BLaER1 (cell line): ENCODE results near the gene RIMKLB.

Source experiments
- H3K27ac ChIP-seq: shearing (Covaris generic); formaldehyde crosslinking; 2 replicates; pipeline ENCODE4 v1.8.1; 2022
- H3K27me3 ChIP-seq: shearing (Covaris generic); formaldehyde crosslinking; 2 replicates; pipeline ENCODE4 v1.8.1; 2022
- H3K36me3 ChIP-seq: shearing (Covaris generic); formaldehyde crosslinking; 2 replicates; pipeline ENCODE4 v1.8.1; 2022
- H3K4me1 ChIP-seq: shearing (Covaris generic); formaldehyde crosslinking; 2 replicates; pipeline ENCODE4 v1.8.1; 2022
- H3K4me2 ChIP-seq: shearing (Covaris generic); formaldehyde crosslinking; 2 replicates; pipeline ENCODE4 v1.8.1; 2022
- H3K4me3 ChIP-seq: shearing (Covaris generic); formaldehyde crosslinking; 2 replicates; pipeline ENCODE4 v1.8.1; 2022
- H3K9ac ChIP-seq: shearing (Covaris generic); formaldehyde crosslinking; 2 replicates; pipeline ENCODE4 v1.8.1; 2022
- H3K9me3 ChIP-seq: shearing (Covaris generic); formaldehyde crosslinking; 2 replicates; pipeline ENCODE4 v1.8.1; 2022
- H4K20me1 ChIP-seq: shearing (Covaris generic); formaldehyde crosslinking; 2 replicates; pipeline ENCODE4 v1.8.1; 2022
- Cebpa-rat ChIP-seq: shearing (Covaris generic); IDR thresholded peaks from 2 replicates; pipeline ENCODE4 v1.8.1; 2022

Gene RIMKLB

DNA sequence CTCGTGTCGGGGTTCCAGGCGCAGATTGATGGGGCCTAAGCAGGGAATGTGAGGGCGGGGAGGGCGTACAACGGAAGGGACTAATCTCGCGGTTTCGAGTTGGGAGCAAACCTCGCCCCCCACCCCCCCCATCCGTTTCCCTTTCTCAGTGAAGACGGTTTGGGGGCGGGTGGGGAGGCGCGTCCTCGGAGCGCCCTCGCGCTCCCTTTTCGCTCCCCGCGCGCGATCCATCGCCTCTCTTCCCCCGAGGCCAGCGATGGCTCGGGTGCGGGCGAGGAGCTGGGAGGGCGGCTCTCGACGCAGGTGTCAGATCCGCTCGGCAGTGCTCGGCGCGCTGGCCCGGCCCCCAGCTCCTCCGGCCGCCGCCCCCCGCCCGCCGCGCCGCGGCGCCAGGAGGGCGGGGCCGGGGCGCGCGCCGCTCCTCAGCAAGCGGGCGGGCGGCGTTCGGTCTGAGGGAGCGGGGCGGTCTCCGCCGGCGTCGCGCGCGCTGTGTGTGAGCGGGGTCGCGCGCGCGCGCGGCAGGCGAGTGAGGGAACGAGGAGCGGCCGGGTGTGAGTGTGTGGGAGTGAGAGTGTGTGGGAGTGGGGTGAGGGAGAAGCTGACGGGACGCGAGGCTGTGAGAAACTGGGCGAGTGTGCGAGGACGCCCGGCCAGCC lies at the start of gene RIMKLB:
Gene RIMKLB, plus strand, starts transcription at position 516 of the 656 bp plus-strand sequence. CDS start 15,876 bp downstream, outside the sequence.
- Histone ChIP-seq H3K4me3 (peak within 1 kb of the TSS; percentile 96), H3K27ac (peak within 1 kb of the TSS; percentile 94)
- TF ChIP-seq Cebpa-rat: no peak

GRCh38 chr12:8648576-8649205 lies 49.1 kb upstream of the RIMKLB start:
- Histone ChIP-seq H3K4me3 (no peak overlapping the region), H3K9ac (no peak overlapping the region), H3K4me1 (peaks cover 37% of the 10 kb centered on the region), H3K4me2 (peak overlapping the region; percentile 49), H3K27ac (no peak overlapping the region), H3K27me3 (no peaks in the 10 kb centered on the region), H3K9me3 (no peaks in the 10 kb centered on the region), H3K36me3 (no peaks in the 10 kb centered on the region), H4K20me1 (no peaks in the 10 kb centered on the region)
- TF ChIP-seq Cebpa-rat: no peak

More for the DNA sequence above, at the start of gene RIMKLB:
- no peaks in the 10 kb centered on the region for H3K27me3 ChIP-seq
- H3K4me2 ChIP-seq: peak within 1 kb of the TSS; percentile 92
- peaks cover 43% of the 10 kb centered on the region for H4K20me1 ChIP-seq
- peaks cover 74% of the 10 kb centered on the region for H3K4me1 ChIP-seq
- H3K36me3 ChIP-seq: peaks cover 9% of the 10 kb centered on the region; the same call in 1 of the 2 replicates
- H3K9me3 ChIP-seq: no peaks in the 10 kb centered on the region
- peak within 1 kb of the TSS; percentile 93 for H3K9ac ChIP-seq

- Histone ChIP-seq H3K27ac (no peak overlapping the region), H3K4me1 (no peaks in the 10 kb centered on the region), H3K27me3 (no peaks in the 10 kb centered on the region), H3K4me3 (no peak overlapping the region), H4K20me1 (no peaks in the 10 kb centered on the region), H3K9me3 (no peaks in the 10 kb centered on the region), H3K4me2 (no peak overlapping the region), H3K36me3 (no peaks in the 10 kb centered on the region), H3K9ac (no peak overlapping the region)
- TF ChIP-seq Cebpa-rat: no peak
These were observed 42.4 kb upstream of the RIMKLB start for GRCh38 chr12:8655421-8655820.

GRCh38 chr12:8658346-8658745 lies 39.4 kb upstream of the RIMKLB start:
- no peak overlapping the region for H3K4me2 ChIP-seq
- H3K9me3 ChIP-seq: no peaks in the 10 kb centered on the region
- TF ChIP-seq Cebpa-rat: no peak
- H3K27me3 ChIP-seq: no peaks in the 10 kb centered on the region
- no peaks in the 10 kb centered on the region for H3K4me1 ChIP-seq
- no peak overlapping the region for H3K27ac ChIP-seq
- H3K36me3 ChIP-seq: no peaks in the 10 kb centered on the region
- no peak overlapping the region for H3K4me3 ChIP-seq
- H4K20me1 ChIP-seq: no peaks in the 10 kb centered on the region
- H3K9ac ChIP-seq: no peak overlapping the region

DNA sequence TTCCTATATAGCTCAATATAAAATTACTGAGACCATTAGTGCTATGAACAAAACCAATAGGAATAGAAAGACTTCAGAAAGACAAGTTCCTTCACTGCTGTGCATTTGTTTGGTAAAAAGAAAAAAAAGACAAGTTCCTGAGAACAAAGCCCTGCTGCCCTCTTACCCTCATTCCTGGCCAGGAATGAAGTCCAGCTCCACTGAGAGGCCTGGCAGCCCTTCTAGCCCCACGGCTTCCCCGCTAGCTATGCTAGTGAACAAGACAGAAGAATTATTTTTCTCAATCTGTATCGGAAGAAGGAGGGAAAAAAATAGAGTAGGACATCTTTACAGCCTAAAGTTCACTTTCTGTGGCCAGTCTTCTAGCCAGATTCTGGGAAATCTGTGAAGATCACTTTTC lies 36.8 kb upstream of the RIMKLB start:
- no peak overlapping the region for H3K4me2 ChIP-seq
- H4K20me1 ChIP-seq: no peaks in the 10 kb centered on the region
- no peak overlapping the region for H3K9ac ChIP-seq
- no peak for TF ChIP-seq Cebpa-rat
- no peaks in the 10 kb centered on the region for H3K9me3 ChIP-seq
- H3K4me3 ChIP-seq: no peak overlapping the region
- no peak overlapping the region for H3K27ac ChIP-seq
- H3K36me3 ChIP-seq: no peaks in the 10 kb centered on the region
- no peaks in the 10 kb centered on the region for H3K4me1 ChIP-seq
- H3K27me3 ChIP-seq: no peaks in the 10 kb centered on the region

DNA sequence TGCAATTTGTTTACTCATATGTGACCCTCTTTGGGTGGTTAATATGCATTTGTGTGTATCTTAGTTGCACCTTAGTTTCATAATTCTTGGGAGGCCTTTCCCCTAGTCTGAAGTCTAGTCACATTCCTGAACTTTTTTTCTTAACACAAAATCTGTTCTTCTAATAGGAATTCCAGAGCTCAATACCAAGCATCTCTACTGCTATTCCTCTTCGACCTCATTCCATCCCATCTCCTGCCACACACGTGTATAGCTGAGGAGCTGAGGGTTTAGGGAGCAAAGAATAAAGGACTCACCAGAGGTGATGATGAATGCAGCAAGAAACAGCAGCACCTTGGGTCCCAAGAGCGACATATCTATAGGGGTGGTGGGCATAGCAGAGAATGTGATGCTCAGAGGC lies 36.0 kb upstream of the RIMKLB start:
- no peak for TF ChIP-seq Cebpa-rat
- Histone ChIP-seq H3K9ac (no peak overlapping the region), H3K4me1 (no peaks in the 10 kb centered on the region), H3K27ac (no peak overlapping the region), H3K36me3 (no peaks in the 10 kb centered on the region), H4K20me1 (no peaks in the 10 kb centered on the region), H3K4me3 (no peak overlapping the region), H3K27me3 (no peaks in the 10 kb centered on the region), H3K9me3 (no peaks in the 10 kb centered on the region), H3K4me2 (no peak overlapping the region)

- no peak within 1 kb of the TSS for H3K4me2 ChIP-seq
- H3K4me3 ChIP-seq: no peak within 1 kb of the TSS
- peaks cover 6% of the 10 kb centered on the region for H3K4me1 ChIP-seq
- H3K9me3 ChIP-seq: no peaks in the 10 kb centered on the region
- no peak for TF ChIP-seq Cebpa-rat
- H4K20me1 ChIP-seq: no peaks in the 10 kb centered on the region
- H3K27me3 ChIP-seq: no peaks in the 10 kb centered on the region
- no peaks in the 10 kb centered on the region for H3K36me3 ChIP-seq
- H3K27ac ChIP-seq: no peak within 1 kb of the TSS
- H3K9ac ChIP-seq: no peak within 1 kb of the TSS
These were observed 35.2 kb upstream of the RIMKLB start, which contains the start of gene MFAP5 for GRCh38 chr12:8662593-8662992. MFAP5 (minus strand) TSS chr12:8662826; CDS start chr12:8662104, 722 bp downstream.

- Histone ChIP-seq H3K27me3 (no peaks in the 10 kb centered on the region), H3K9ac (no peak overlapping the region), H3K4me1 (peaks cover 24% of the 10 kb centered on the region), H3K4me3 (no peak overlapping the region), H4K20me1 (no peaks in the 10 kb centered on the region), H3K9me3 (no peaks in the 10 kb centered on the region), H3K27ac (no peak overlapping the region), H3K36me3 (no peaks in the 10 kb centered on the region), H3K4me2 (no peak overlapping the region)
- no peak for TF ChIP-seq Cebpa-rat
These were observed 33.4 kb upstream of the RIMKLB start for GRCh38 chr12:8664228-8664913.

GRCh38 chr12:8665759-8666158 lies 32.0 kb upstream of the RIMKLB start:
- Histone ChIP-seq H4K20me1 (no peaks in the 10 kb centered on the region), H3K4me2 (no peak overlapping the region), H3K27ac (no peak overlapping the region), H3K4me1 (peaks cover 26% of the 10 kb centered on the region), H3K9me3 (peaks cover 14% of the 10 kb centered on the region), H3K9ac (no peak overlapping the region), H3K27me3 (no peaks in the 10 kb centered on the region), H3K36me3 (no peaks in the 10 kb centered on the region), H3K4me3 (no peak overlapping the region)
- no peak for TF ChIP-seq Cebpa-rat

DNA sequence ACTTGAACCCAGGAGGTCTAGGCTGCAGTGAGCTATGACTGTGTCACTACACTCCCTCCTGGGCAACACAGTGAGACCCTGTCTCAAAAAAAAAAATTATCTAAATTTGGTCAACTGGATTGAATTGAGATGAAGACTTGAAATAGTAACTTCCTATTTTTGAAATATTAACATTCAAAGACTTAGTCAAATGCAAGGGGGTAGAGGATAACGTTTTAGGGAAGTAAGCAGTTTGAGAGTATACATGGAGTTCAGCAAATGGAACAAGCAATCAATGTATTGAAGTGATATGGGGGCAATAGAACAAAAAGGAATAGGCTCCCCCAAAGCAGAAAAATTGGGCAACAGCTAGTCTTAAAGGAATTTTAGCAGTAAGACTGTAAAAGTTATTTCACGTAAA lies 30.5 kb upstream of the RIMKLB start:
- Histone ChIP-seq H3K4me2 (0 out of 2 replicates have a peak overlapping the region, but pooled peaks have one; percentile 14), H4K20me1 (no peaks in the 10 kb centered on the region), H3K9me3 (peaks cover 29% of the 10 kb centered on the region), H3K4me1 (peaks cover 29% of the 10 kb centered on the region), H3K27me3 (no peaks in the 10 kb centered on the region), H3K27ac (no peak overlapping the region), H3K9ac (no peak overlapping the region), H3K4me3 (no peak overlapping the region), H3K36me3 (no peaks in the 10 kb centered on the region)
- TF ChIP-seq Cebpa-rat: no peak
